GM12874 (cell line): ENCODE results near the gene LHFPL2.

Experiments used
- TF ChIP-seq, protein P1 (sequence below): IDR thresholded peaks from 2 replicates; pipeline ENCODE4 v1.5.1; 2011; ENCODE audit warnings: low read depth, mild to moderate bottlenecking, control low read depth, low read length, moderate library complexity; ENCODE audit not compliant: insufficient read depth

Gene LHFPL2

DNA sequence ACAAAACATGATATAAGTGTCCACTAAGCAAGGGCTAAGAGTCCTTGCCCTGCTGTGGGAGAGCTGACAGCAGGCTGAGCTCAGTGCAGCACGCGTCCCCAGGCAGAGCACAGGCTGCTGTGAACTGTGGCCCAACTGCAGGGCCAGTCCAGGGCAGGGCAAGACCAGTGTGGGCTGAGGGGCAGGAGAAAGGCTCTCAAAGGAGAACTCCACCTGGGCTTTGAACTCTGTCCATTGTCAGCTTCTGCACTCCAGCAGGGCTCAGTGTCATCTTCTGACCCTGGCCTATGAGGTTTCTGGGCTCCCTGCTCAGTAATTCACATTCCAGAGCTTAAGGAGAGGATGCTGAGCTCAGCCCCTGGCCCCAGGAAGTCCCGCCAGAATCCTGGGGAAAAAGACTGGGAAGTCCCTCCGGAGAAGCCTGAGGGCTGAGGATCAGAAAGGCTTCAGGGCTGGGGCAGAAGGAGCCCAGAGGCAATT is 37.4 kb downstream of the LHFPL2 start:
- TF ChIP-seq, protein P1, sequence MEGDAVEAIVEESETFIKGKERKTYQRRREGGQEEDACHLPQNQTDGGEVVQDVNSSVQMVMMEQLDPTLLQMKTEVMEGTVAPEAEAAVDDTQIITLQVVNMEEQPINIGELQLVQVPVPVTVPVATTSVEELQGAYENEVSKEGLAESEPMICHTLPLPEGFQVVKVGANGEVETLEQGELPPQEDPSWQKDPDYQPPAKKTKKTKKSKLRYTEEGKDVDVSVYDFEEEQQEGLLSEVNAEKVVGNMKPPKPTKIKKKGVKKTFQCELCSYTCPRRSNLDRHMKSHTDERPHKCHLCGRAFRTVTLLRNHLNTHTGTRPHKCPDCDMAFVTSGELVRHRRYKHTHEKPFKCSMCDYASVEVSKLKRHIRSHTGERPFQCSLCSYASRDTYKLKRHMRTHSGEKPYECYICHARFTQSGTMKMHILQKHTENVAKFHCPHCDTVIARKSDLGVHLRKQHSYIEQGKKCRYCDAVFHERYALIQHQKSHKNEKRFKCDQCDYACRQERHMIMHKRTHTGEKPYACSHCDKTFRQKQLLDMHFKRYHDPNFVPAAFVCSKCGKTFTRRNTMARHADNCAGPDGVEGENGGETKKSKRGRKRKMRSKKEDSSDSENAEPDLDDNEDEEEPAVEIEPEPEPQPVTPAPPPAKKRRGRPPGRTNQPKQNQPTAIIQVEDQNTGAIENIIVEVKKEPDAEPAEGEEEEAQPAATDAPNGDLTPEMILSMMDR: no peak

DNA sequence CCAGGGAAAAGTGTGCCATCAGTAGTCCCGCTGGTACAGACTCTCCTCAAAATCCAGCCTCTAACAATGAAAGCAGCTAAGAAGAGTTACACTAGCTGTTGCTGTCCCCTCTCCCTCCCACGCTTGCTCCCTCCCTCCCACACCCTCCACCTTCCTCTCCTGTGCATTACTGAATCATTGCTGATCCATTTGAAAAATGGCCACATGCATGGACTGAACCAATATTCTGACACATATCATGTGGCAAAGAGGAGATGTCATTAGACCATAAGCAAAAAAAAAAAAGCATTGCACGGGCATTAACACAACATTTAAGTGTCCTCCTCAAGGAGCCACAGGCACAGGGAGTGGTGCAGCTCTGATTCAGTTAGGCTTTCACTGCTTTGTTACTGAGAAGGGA is 37.9 kb downstream of the LHFPL2 start:
- TF ChIP-seq, protein P1: no peak

DNA sequence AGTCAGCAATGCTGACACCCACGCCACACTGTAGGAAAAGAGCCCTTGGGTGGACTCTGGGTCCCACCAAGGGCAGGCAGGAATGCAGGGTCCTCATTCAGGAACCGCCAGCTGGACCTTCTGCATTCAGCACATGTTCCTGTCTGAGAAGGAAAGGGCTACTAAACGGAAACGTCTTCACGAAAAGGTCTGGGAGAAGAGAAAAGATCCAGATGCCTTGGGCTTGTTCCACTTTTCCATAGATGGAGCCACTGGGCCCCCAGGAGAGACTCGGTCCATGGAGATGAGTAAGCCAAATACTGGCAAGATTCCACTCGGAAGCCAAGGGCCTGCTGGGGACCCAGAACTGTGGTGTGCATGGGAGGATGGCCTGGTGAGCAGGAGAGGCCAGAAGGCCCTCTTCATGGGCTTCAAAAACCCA is 38.4 kb downstream of the LHFPL2 start:
- TF ChIP-seq, protein P1: no peak

DNA sequence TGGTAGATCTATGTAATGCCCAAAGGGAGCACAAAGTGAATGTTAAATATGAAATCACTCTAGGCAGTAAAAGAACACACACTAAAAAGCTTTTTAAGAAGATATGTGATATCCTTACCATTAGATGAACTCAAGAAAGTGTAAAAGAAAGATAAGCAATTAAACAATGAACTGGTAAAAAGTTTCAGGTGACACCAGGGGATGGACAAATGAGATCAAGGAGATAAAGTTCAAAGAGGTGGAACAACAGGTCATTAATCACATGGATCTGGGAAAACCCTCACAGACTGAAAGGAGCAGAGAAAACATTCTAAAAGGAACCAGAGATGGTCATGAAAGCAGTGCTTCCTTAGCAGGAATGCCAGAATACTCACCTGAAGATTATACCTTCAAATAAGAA is 40.7 kb downstream of the LHFPL2 start:
- TF ChIP-seq, protein P1: no peak

DNA sequence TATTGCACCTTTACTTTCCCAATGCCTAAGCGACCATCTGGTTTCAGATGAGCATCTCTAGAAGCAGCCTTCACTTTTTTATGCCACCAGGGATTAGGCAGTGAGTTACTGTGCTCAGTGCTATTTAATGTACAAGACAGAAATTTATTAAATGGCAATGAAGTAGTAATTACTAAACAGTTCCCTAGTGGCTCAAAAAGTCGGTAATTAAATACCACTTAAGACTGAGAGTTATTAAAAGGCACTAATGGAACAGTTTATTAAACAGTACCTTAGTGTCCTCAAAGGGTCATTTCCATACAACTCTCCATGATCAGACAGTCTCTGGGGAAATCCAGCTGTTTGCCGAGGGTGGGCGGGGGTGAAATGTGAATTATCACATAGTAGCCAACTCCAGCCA is 42.3 kb downstream of the LHFPL2 start:
- TF ChIP-seq, protein P1: no peak

DNA sequence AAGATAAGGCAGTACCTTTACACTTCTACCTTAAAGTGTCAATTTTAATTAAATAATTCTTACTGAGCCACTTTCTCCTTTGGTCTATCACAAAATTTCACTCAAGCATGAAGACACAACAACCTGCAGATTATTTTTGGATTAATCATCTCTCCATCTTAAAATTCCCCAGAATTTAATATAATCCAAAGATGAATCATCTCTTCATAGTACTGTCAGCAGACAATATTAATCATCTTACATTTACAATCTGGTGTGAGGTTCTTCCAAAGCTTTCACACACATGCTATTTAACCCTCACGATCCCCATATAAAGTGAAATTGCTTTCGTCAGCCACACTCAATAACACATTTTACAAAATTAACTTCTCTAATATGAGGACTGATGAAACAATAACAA is 43.0 kb downstream of the LHFPL2 start:
- TF ChIP-seq, protein P1: no peak

DNA sequence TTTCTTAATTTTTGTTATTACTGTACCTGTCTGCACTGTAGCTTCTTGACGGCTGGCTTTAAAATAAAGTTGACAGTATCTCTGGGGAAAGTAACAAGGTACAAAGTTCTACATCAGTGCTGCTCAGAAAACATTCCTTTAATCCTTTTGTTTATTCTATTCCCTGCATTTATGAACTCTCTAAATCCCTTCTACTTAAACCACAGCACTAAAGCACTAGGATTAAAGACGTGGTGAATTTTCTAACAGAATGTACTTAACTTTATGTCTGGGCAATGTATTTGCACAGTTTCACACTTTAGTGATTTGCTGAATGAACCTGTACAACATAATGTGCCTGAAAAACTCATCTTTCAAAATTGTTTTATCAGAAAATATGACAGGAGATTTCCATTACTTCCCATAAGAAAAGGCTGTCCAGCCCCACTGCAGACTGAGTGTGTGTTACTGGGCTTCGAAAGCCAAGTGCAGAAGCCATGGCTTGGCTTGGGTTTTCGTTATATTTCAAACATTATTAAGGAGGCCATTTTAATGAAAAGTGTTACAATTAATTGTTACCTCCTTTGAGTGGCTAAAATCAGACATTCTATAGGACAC is 43.8 kb downstream of the LHFPL2 start:
- TF ChIP-seq, protein P1: no peak

DNA sequence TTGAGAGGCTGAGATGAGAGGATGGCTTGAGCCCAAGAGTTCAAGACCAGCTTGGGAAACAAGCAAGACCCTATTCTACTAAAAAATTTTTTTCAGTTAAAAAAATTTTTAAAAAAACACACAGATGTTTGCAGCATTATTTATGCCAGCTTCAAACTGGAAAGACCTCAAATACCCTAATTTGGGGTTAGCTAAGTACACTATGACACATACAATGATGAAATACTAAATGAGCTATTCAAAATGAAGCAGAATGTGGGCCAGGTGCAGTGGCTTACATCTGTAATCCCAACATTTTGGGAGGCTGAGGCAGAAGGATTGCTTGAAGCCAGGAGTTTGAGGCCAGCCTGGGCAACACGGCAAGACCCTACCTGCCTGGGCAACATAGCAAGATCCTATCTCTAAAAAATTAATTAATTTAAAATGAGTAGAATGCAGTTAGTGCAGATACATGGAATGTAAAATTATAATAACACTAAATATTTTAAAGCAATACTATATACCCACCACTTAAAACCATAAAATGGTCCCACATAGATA is 44.9 kb downstream of the LHFPL2 start:
- TF ChIP-seq, protein P1: no peak
